ENCODE data around the gene ZNF521. TPM values are rescaled to one million over a fixed set of nuclear protein-coding genes. Genes with fewer than 3 reads are reported as not detected.

The ZNF521 gene
- total RNA-seq, 1 experiment from 2014 or later = 20.3 TPM

DNA sequence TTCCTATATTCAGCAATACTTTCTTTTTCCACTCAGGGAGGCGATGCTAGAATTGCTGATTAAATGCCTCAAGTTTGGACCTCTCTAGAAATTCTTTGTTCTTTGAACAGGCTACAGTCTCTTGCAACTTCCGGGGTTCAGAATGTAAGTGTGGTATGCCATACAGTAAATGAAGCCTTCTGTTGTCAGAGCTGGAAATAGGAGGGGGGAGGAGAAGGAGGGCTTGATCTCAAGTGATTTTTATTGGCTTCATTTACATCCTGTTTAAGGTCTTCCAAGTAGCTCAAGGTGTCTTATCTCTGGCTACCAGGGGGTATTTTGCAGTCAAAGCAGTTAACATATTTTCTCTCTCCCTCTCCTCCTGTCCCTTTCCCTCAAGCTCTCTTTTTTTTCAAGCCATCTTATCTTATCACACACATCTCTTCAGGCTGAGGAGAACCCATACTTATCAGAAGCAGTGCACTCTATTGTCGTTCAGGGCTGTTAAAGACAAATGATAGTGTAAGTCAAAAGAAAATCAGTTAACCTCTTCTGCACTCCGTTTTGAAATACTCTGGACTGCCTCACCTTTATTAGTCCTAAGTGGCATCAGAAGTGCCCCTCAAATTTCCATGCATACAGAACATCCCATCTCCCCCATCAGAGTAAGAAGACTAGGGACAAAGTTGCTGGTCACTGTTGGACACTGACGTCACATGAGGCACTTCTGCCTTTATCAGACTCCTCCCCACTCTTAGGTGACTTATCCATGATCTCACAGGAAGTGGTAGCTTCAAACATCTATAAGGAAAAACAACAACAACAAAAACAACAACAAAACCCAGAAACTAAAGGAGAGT, 112.2 kb downstream of the ZNF521 start:
- Histone ChIP-seq H3K4me1 (no peaks in the 10 kb centered on the region), H3K9me3 (replicated peaks) (no peaks in the 10 kb centered on the region), H3K4me3 (no peak overlapping the region), H3K36me3 (no peaks in the 10 kb centered on the region), H3K27me3 (no peaks in the 10 kb centered on the region), H3K27ac (no peak overlapping the region)
- DNase-seq = no peak

DNA sequence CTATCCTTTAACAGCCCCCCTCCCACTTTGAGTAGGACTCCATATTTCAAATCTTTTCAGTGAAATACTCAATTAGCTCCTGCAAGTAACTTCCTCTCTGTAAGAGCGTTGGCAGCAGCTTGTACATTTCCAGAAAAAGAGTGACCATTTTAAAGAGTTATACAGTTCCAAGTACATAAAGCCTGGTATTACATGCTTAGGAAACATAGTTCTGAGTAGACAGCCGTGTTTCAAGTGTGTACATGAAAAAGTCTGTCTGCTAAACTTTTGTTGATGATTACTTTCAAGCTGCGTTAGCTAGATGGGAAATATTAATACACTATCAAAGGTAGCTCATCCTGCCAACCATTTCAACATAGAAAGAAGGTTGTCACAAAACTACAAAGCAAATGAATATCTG, 112.8 kb downstream of the ZNF521 start:
- Histone ChIP-seq H3K27ac (no peak overlapping the region), H3K36me3 (no peaks in the 10 kb centered on the region), H3K27me3 (no peaks in the 10 kb centered on the region), H3K4me3 (no peak overlapping the region), H3K9me3 (replicated peaks) (no peaks in the 10 kb centered on the region), H3K4me1 (no peaks in the 10 kb centered on the region)
- no peak for DNase-seq

DNA sequence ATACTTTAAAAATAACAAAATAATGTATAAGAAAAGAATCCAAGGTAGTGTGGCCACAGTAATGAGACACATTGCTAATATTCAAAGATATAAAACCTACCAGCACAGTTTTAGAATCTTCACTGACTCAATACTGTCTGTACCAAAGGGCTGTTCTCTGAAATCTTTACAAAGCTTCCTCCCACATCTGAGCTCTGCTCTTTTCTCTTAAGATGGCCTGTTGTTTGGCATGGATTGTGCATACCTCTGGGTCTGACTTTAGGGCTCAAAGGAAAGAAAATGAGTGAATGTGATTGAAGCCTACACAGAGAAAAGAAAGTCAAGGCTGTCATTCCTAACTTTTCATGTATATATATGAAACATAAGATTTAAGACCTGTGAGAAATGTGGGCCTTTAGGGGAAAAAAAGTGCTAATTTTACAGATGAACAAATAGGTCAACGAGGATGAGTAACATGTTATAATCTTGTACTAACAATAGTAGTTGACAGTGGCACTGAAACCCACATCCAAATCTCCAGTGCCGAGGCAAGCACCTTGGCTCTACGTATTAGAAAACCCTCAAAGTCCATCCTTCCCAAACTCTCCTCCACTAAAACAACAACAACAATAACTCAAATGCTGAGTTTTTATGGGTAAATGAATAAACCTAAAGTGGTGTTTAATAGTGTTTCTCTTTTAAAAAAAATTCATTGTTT, 114.2 kb downstream of the ZNF521 start:
- Histone ChIP-seq H3K27ac (no peak overlapping the region), H3K4me3 (no peak overlapping the region), H3K27me3 (no peaks in the 10 kb centered on the region), H3K36me3 (no peaks in the 10 kb centered on the region), H3K4me1 (no peaks in the 10 kb centered on the region), H3K9me3 (replicated peaks) (no peaks in the 10 kb centered on the region)
- DNase-seq = no peak

DNA sequence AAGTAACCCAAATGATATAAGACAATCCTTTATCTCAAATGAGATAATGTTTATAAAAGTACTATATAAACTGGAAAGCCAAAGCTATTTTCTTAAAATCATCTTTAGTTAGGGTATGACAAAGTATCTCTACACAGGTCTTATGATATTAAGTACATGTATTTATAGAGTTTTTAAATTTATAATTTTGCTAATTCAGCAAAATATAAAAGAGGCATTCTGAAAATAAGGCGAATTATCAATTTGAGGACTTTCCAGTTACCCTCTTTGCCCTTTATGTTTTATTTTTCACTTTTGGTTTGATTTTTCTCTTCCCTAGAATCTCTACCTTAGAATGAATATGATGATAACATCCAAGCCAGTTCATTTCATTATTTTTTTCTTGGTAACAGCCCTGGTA, 115.2 kb downstream of the ZNF521 start:
- H3K27ac ChIP-seq = no peak overlapping the region
- no peaks in the 10 kb centered on the region for H3K9me3 ChIP-seq (replicated peaks)
- no peak for DNase-seq
- no peaks in the 10 kb centered on the region; the same call in 1 of the 2 replicates for H3K4me1 ChIP-seq
- no peaks in the 10 kb centered on the region for H3K36me3 ChIP-seq
- no peak overlapping the region for H3K4me3 ChIP-seq
- H3K27me3 ChIP-seq = no peaks in the 10 kb centered on the region

DNA sequence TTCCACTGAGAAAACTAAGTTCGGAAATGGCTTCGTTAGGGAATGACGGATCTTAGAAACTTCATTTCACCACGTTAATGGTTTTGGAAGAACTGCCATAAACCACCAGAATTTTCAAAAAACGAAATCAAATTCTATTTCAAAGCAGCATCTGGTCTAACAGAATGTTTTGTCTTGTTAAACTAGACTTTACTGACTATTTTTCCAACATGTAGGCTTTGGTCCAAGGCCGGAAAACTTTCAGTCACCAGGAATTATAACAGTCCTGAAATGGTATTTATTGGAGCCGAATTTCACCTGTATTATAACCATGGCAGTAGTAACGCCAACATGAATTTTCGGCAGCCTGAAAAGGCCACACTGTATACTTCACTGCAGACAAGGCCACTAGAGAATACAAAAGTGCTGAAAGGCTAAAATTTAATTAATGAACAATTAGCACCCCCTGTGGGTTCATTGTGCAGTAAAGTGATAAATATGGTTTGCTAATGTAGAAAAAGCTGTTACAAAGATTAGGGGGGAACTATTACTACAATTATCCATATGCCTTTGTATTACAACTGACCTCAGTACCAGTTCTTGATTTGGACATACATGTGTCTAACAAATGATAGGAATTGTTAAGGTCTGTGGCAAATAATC, 116.4 kb downstream of the ZNF521 start:
- H3K27ac ChIP-seq = no peak overlapping the region
- H3K36me3 ChIP-seq = no peaks in the 10 kb centered on the region
- H3K27me3 ChIP-seq = no peaks in the 10 kb centered on the region
- no peaks in the 10 kb centered on the region for H3K9me3 ChIP-seq (replicated peaks)
- no peak for DNase-seq
- H3K4me3 ChIP-seq = no peak overlapping the region
- peaks cover 7% of the 10 kb centered on the region for H3K4me1 ChIP-seq

DNA sequence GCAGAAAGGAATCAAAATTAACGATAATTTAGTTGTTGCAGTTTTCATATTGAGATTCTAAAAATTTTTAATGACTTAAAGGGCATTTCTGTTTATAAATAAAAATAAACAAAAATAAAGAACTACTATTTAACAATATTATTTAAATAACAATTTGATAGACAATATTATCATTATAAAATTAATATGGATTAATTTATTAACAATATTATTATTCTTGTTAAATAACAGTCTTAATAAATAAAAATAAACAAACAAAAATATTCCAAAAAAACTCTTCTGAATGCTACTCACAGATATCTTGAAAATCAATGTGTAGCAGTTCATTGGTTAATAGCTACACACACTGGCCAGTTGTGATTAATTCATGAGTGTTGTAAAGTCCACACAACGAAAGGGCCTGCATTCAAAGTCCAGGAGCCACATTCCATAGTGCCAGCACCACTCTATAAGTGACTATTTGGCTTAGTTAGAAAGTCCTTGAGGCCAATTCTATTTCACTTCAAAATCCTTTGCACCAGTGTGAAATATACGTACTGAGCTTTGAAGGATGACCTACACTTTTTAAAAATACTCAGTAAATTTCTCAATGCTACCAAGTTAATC, 117.1 kb downstream of the ZNF521 start:
- Histone ChIP-seq H3K27me3 (no peaks in the 10 kb centered on the region), H3K4me1 (peaks cover 7% of the 10 kb centered on the region), H3K36me3 (no peaks in the 10 kb centered on the region), H3K27ac (no peak overlapping the region), H3K9me3 (replicated peaks) (no peaks in the 10 kb centered on the region), H3K4me3 (no peak overlapping the region)
- no peak for DNase-seq

DNA sequence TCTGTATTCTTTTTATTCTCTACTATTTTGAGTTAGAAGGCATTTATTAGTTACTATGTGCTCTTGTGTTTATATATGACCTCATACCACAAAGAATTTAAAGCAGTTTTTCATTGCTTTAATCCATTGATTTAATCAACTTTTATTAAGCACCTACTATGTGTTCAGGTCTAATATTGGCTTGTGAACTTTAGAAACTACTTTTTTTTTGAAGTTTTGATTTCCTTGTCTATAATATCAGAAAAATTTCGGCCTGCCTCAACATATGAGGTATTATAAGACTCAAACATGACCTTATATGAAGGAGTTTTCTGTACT, 117.7 kb downstream of the ZNF521 start:
- no peaks in the 10 kb centered on the region for H3K36me3 ChIP-seq
- DNase-seq = no peak
- no peak overlapping the region for H3K4me3 ChIP-seq
- peaks cover 7% of the 10 kb centered on the region for H3K4me1 ChIP-seq
- no peaks in the 10 kb centered on the region for H3K9me3 ChIP-seq (replicated peaks)
- H3K27me3 ChIP-seq = no peaks in the 10 kb centered on the region
- H3K27ac ChIP-seq = no peak overlapping the region

DNA sequence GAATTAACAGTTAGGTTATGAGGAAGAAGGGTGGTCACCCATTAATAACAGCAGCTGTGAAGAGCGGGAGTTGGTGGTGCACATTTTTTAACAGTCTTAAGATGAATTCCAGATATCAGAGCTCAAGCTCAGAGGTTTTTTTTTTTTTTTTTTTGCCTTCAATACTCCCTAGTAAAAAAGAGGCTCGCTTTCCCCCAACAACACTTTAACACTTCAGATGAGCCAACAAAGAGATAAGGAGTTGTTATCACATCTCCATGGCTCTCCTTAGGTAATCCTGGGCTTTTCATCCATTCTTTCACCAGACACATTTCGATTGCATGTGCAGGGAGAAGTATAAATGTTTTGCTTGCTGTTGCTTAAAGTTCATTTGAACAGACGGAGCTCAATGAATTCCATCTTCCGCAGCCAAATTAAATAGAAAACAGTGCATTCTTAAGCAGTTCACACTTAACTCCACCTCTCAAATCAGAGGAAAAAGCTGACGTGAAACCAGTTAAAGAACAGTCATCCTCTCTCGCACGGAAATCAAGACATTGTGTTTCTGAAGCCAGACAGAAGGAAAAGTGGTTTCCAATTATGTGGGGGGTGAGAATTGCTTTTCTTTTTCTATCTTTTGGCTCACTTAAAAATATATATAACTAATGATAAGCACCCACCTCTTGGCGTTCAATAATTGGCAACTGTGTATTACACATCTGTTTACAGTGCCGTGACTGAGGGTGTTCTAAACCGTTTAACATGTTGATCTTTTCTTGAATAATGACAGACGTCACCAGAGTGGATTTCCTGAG, 118.2 kb downstream of the ZNF521 start:
- H3K4me3 ChIP-seq = no peak overlapping the region
- peaks cover 7% of the 10 kb centered on the region for H3K4me1 ChIP-seq
- no peaks in the 10 kb centered on the region for H3K36me3 ChIP-seq
- no peaks in the 10 kb centered on the region for H3K27me3 ChIP-seq
- no peak for DNase-seq
- H3K27ac ChIP-seq = no peak overlapping the region
- no peaks in the 10 kb centered on the region for H3K9me3 ChIP-seq (replicated peaks)

DNA sequence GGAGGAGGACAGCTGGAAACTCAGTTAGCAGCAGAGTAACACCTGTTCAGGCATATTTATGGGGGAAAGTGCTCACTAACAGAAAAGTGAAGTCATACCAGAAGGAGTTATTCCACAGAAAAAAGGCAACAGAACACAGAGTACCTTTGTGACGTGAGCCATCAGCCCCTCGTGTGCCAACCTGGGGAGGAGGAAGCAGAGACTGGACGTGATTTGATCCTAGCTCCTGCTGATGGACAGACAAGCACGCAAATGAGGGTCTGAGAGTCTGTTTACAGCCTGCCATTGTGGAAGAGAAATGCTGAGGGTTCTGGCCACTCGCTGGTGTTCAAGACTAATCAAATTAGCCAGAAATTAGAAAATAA, 120.7 kb downstream of the ZNF521 start:
- peak in 1 of 2 experiments; percentile 45 for DNase-seq
- peak overlapping the region; percentile 59 for H3K27ac ChIP-seq
- H3K4me3 ChIP-seq = peak overlapping the region; percentile 33
- H3K4me1 ChIP-seq = peaks cover 7% of the 10 kb centered on the region
- no peaks in the 10 kb centered on the region for H3K27me3 ChIP-seq
- no peaks in the 10 kb centered on the region for H3K9me3 ChIP-seq (replicated peaks)
- H3K36me3 ChIP-seq = peaks cover 9% of the 10 kb centered on the region; the same call in 1 of the 2 replicates

DNA sequence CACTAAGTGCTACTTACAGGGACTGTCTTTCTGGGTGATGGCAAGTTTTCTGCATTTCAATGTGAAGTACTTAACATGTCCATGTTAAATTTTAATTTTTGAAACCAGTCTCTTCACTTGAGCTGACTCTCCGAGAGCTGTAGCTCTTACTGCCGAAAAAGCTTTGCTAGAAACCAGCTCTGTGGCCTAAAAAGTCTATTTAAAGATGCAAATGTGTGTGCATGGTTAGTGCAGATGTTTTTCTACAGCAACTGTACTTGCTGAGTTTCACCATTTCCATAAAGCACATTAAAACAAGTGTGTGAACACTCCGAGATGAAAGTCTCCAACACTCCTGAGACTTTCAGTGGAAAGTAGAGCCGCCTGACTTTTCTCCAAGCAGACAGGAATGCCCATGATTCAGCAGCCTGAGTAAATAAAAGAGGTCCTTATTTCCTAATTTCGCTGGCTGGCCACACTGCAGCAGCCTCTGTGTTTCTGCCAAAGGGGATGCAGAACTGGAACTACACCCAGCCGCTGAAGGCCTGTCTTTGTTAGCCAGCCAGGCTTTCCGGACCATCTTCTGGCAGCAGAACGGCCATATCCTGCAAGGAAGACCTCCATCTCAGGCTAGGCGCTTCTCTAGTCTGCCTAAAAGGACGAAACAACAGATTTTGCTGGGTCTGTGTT, 121.2 kb downstream of the ZNF521 start:
- H3K4me1 ChIP-seq = peaks cover 7% of the 10 kb centered on the region
- peak overlapping the region; percentile 33 for H3K4me3 ChIP-seq
- DNase-seq = peak in 1 of 2 experiments; percentile 73
- peaks cover 9% of the 10 kb centered on the region; the same call in 1 of the 2 replicates for H3K36me3 ChIP-seq
- H3K27me3 ChIP-seq = no peaks in the 10 kb centered on the region
- H3K9me3 ChIP-seq (replicated peaks) = no peaks in the 10 kb centered on the region
- H3K27ac ChIP-seq = peak overlapping the region; percentile 59

DNA sequence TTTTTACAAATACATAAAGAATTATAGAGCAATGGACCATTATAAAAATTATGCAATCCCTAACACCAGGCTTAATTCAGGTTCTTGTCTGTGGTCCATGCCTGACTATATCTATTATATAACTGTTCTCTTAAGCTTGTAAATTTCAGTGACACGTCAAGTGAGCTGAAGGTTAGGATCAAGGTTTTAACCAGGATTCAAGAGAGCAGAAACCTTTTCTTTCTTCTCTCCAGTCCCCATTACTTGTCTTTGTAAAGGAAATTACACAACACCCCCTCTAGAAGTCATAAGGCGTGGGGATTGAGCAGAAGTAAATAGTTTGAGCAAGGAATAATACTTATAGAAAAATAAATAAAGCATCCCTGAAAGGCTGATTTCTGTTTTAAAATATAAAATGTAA, 122.0 kb downstream of the ZNF521 start:
- Histone ChIP-seq H3K27ac (no peak overlapping the region), H3K9me3 (replicated peaks) (no peaks in the 10 kb centered on the region), H3K4me1 (peaks cover 7% of the 10 kb centered on the region), H3K36me3 (peaks cover 9% of the 10 kb centered on the region; the same call in 1 of the 2 replicates), H3K4me3 (no peak overlapping the region), H3K27me3 (no peaks in the 10 kb centered on the region)
- DNase-seq = no peak

DNA sequence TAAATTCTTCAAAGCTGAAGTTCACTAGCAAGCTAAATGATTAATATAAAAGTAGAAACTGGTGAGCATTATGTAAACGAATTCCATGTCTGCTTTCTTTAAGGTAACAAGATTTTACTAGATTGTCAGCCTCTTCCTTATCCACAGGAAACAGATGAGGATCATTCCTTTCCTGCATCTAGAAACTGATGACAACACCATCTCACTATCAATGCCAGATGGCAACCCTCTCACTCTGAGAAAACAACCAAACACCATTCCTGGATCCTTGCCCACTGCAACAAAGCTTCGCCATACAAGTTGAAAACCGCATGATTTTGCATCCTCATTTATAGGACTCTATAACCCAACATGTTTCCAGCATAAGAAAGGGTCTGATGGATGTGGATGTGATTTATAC, 122.9 kb downstream of the ZNF521 start:
- peaks cover 9% of the 10 kb centered on the region; the same call in 1 of the 2 replicates for H3K36me3 ChIP-seq
- H3K9me3 ChIP-seq (replicated peaks) = no peaks in the 10 kb centered on the region
- H3K27me3 ChIP-seq = no peaks in the 10 kb centered on the region
- peaks cover 7% of the 10 kb centered on the region for H3K4me1 ChIP-seq
- H3K27ac ChIP-seq = no peak overlapping the region
- H3K4me3 ChIP-seq = no peak overlapping the region
- DNase-seq = peak in 1 of 2 experiments; percentile 25

DNA sequence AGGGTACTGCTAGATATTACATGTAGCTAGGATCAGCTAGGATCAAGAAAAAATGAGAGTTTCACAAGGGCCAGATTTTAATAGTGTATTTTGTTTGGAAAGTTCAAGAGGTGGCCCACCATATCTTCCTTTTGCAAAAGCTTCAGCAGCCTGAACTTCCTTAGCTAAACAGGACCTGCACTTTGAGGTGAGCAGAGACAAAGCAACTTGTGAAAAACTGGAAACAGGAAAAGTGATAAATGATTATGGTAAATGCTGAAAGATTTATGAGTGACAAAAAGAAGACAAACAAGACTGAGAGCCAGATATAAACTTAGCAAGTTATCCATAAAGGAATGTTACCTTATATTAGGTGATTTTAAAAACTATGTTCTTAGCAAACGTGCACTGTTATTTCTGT, 123.6 kb downstream of the ZNF521 start:
- H3K36me3 ChIP-seq = peaks cover 9% of the 10 kb centered on the region; the same call in 1 of the 2 replicates
- H3K9me3 ChIP-seq (replicated peaks) = no peaks in the 10 kb centered on the region
- H3K4me1 ChIP-seq = peaks cover 7% of the 10 kb centered on the region
- no peak overlapping the region for H3K27ac ChIP-seq
- H3K4me3 ChIP-seq = no peak overlapping the region
- no peak for DNase-seq
- no peaks in the 10 kb centered on the region for H3K27me3 ChIP-seq

DNA sequence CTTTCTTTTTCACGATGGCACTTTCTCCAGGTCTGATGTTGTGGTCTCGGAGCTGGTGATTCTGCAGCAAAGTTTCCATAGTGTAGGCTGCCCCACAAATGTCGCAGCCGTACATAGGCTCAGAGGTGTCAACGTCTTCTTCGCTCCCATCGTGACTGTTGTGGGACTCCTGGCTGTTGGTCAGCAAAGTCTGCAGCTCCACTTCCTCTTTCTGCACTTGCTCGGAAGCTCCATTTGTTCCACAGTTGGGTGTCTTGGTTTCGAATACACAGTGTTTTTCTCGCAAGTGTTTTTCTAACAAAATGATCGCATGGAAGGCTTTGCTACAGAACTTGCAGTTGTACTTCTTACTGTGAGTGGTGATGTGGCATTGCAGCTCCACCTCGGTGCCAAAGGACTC, 126.8 kb downstream of the ZNF521 start:
- Histone ChIP-seq H3K36me3 (peaks cover 9% of the 10 kb centered on the region; the same call in 1 of the 2 replicates), H3K4me3 (no peak overlapping the region), H3K4me1 (no peaks in the 10 kb centered on the region), H3K9me3 (replicated peaks) (no peaks in the 10 kb centered on the region), H3K27ac (no peak overlapping the region), H3K27me3 (no peaks in the 10 kb centered on the region)
- DNase-seq = no peak

All from SJCRH30 (cell line).